HepG2 (cell line): ENCODE results near the gene PACS2. TPM values are rescaled to one million over a fixed set of nuclear protein-coding genes. Genes with fewer than 3 reads are reported as not detected.
A peak's percentile ranks its signal among the peaks of the same experiment; 100 is the strongest.

Source experiments
- ARNT2 ChIP-seq: sonication (generic); formaldehyde crosslinking; IDR thresholded peaks from 2 replicates; pipeline ENCODE4 v1.8.0; 2022; ENCODE audit warnings: mild to moderate bottlenecking, low read depth, missing genetic modification reagents, moderate library complexity
- CEBPG ChIP-seq: IDR thresholded peaks from 2 replicates; pipeline ENCODE4 v1.6.1; 2016
- FUBP1 ChIP-seq: sonication (generic); formaldehyde crosslinking; IDR thresholded peaks from 2 replicates; pipeline ENCODE4 v1.5.1; 2020; ENCODE audit warnings: missing genetic modification reagents, mild to moderate bottlenecking, borderline replicate concordance
- HNRNPLL ChIP-seq: fragments of 200-400 bp; formaldehyde crosslinking; IDR thresholded peaks from 2 replicates; pipeline ENCODE4 v1.6.1; 2017; ENCODE audit warnings: mild to moderate bottlenecking, low read depth, low read length; ENCODE audit not compliant: poor library complexity, severe bottlenecking
- NCOA2 ChIP-seq: sonication (generic); formaldehyde crosslinking; IDR thresholded peaks from 2 replicates; pipeline ENCODE4 v1.8.0; 2022; ENCODE audit warnings: inconsistent platforms
- REPIN1 ChIP-seq: sonication (generic); formaldehyde crosslinking; IDR thresholded peaks from 2 replicates; pipeline ENCODE4 v1.8.0; 2022; ENCODE audit warnings: missing genetic modification reagents, low read depth, mild to moderate bottlenecking, borderline replicate concordance
- SIX4 ChIP-seq: sonication (generic); formaldehyde crosslinking; IDR thresholded peaks from 2 replicates; pipeline ENCODE4 v1.4.0; 2020; ENCODE audit warnings: missing genetic modification reagents
- YEATS4 ChIP-seq: sonication (generic); formaldehyde crosslinking; IDR thresholded peaks from 2 replicates; pipeline ENCODE4 v1.4.0; 2020; ENCODE audit warnings: missing genetic modification reagents, borderline replicate concordance
- ZBTB34 ChIP-seq: sonication (generic); formaldehyde crosslinking; IDR thresholded peaks from 2 replicates; pipeline ENCODE4 v1.8.0; 2022; ENCODE audit warnings: mild to moderate bottlenecking, missing genetic modification reagents
- ZBTB42 ChIP-seq: sonication (generic); formaldehyde crosslinking; IDR thresholded peaks from 2 replicates; pipeline ENCODE4 v1.5.0; 2020; ENCODE audit warnings: mild to moderate bottlenecking, missing genetic modification reagents
- ZMYM2 ChIP-seq: sonication (generic); formaldehyde crosslinking; IDR thresholded peaks from 2 replicates; pipeline ENCODE4 v1.8.0; 2022; ENCODE audit warnings: mild to moderate bottlenecking, missing genetic modification reagents
- ZNF260 ChIP-seq: sonication (generic); formaldehyde crosslinking; IDR thresholded peaks from 2 replicates; pipeline ENCODE4 v1.4.0; 2020; ENCODE audit warnings: missing genetic modification reagents, low read depth, mild to moderate bottlenecking, borderline replicate concordance
- ZNF282 ChIP-seq: fragments of 450-650 bp; IDR thresholded peaks from 2 replicates; pipeline ENCODE4 v1.6.1; 2018; ENCODE audit not compliant: partially characterized antibody
- ZNF329 ChIP-seq: sonication (generic); formaldehyde crosslinking; IDR thresholded peaks from 2 replicates; pipeline ENCODE4 v1.9.0; 2021; ENCODE audit warnings: low read depth, mild to moderate bottlenecking, missing genetic modification reagents
- ZNF546 ChIP-seq: sonication (generic); formaldehyde crosslinking; conservative IDR thresholded peaks from 2 replicates; pipeline ENCODE4 v1.8.1; 2023; ENCODE audit warnings: mild to moderate bottlenecking, missing genetic modification reagents
- ZNF577 ChIP-seq: sonication (generic); formaldehyde crosslinking; IDR thresholded peaks from 2 replicates; pipeline ENCODE4 v1.4.0; 2020; ENCODE audit warnings: mild to moderate bottlenecking, low read depth, missing genetic modification reagents, borderline replicate concordance
- ZNF839 ChIP-seq: sonication (generic); formaldehyde crosslinking; IDR thresholded peaks from 2 replicates; pipeline ENCODE4 v1.4.0; 2020; ENCODE audit warnings: missing genetic modification reagents, mild to moderate bottlenecking, borderline replicate concordance
- ZXDC ChIP-seq: sonication (generic); formaldehyde crosslinking; IDR thresholded peaks from 2 replicates; pipeline ENCODE4 v1.5.0; 2020; ENCODE audit warnings: mild to moderate bottlenecking, missing genetic modification reagents
- polyA plus RNA-seq, 8 experiments: library from polyadenylated mRNA; depleted of rRNA in 3 of 8; stranded (reverse) in 7 of 8; unstranded in 1 of 8; fragments of >200 nt; fragmentation: Illumina TruSeq in 4 of 8; extraction: Trizol in 4 of 8; gene quantifications; 2 replicates each; pipeline versions ENCODE4 v1.2.1 to v1.2.3, GENCODE V29; 2011 to 2016; ENCODE audit warnings: low read depth in 4 of 8, missing spikeins in 1 of 8, mixed read lengths in 1 of 8; ENCODE audit not compliant: insufficient read depth in 1 of 8
- total RNA-seq, 5 experiments: library from RNA; depleted of rRNA; stranded (reverse); fragments of >200 nt; fragmentation: Illumina TruSeq; extraction: Trizol; gene quantifications; 2 replicates each; pipeline ENCODE4 v1.2.3, GENCODE V29; 2016; ENCODE audit warnings: low read depth in 1 of 5

Gene PACS2
- total and polyA plus RNA-seq, 2 of the 13 experiments (the other 11 are each of a cell fraction or from before 2014, with no cell fraction given): 23.6 to 27.6 TPM

DNA sequence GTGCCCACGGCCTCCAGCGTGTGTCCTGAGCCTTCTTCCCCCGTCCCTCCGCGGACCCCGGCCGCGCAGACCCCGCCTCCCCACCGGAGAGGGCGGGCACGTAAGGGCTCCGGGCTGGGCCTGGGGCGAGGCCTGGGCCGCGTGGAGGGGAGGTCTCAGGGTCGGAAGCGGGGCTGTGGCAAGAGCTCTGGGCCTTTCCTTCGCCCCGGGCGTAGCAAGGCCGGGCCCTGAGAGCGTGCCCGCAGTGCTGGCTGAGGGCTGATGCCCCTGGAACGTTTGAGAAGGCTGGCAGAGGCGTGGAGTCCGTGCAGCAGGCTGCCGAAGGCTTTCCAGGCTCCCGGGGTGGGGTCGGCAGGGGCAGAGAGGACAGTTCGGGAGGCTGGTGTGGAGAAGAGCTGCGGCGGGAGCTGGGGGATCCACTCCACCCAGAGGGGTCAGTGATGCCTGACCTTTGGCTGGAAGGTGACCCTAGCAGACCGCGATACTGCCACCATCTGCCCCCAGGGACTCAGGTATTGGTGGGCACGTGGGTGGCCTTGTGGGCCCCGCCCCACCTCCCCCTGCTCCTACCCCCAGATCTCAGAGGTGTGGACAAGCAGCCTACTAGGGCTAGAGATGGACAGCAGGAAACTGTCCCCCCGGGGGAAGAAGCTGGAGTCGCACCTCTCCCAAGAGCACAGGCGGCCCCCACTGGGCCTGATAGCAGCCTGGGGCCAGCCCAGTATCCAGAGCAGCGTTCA, 84.3 kb downstream of the PACS2 start (continued):
- no peak for TF ChIP-seq FUBP1
- TF ChIP-seq CEBPG (CRISPR knock-in tag): no peak
- TF ChIP-seq ZBTB34: no peak
- TF ChIP-seq ZMYM2 (CRISPR knock-in tag): no peak
- no peak for TF ChIP-seq ZNF577 (CRISPR knock-in tag)
- TF ChIP-seq ZNF282: no peak
- no peak; the same call in 1 of the 2 replicates for TF ChIP-seq ZXDC (CRISPR knock-in tag)
- no peak for TF ChIP-seq ZNF260
- TF ChIP-seq YEATS4: peak; percentile 72; the same call in 1 of the 2 replicates
- no peak for TF ChIP-seq ZNF329 (CRISPR knock-in tag)
- TF ChIP-seq NCOA2 (CRISPR knock-in tag): no peak
- no peak; the same call in 1 of the 2 replicates for TF ChIP-seq ARNT2 (CRISPR knock-in tag)
- TF ChIP-seq ZNF546 (CRISPR knock-in tag): no peak
- no peak for TF ChIP-seq ZNF839 (CRISPR knock-in tag)
- no peak for TF ChIP-seq SIX4
- peak; percentile 37 for TF ChIP-seq HNRNPLL
- peak; percentile 53; the same call in 1 of the 2 replicates for TF ChIP-seq ZBTB42 (CRISPR knock-in tag)
- TF ChIP-seq REPIN1 (CRISPR knock-in tag): 0 out of 2 replicates have a peak, but pooled peaks have one; percentile 6
